ENCODE results near the gene ADGRA3.

The ADGRA3 gene

GRCh38 chr4:22515888-22516541, at the start of gene ADGRA3:
Gene ADGRA3, minus strand, starts transcription at chr4:22516066. Its CDS starts 282 bp downstream, at chr4:22515784.
- in situ Hi-C loops (cut with MboI; ENCODE audit: low sequenced_read_pairs), result no loop called here

GRCh38 chr4:22556495-22556894, 40.6 kb upstream of the ADGRA3 start:
- in situ Hi-C loops (cut with MboI; ENCODE audit: low sequenced_read_pairs), result no loop called here

- in situ Hi-C loops (cut with MboI; ENCODE audit: low sequenced_read_pairs), result no loop called here
Observed at GRCh38 chr4:22554670-22555069, 38.8 kb upstream of the ADGRA3 start.

- in situ Hi-C loops (cut with MboI; ENCODE audit: low sequenced_read_pairs), result no loop called here
Observed at GRCh38 chr4:22553560-22553959, 37.7 kb upstream of the ADGRA3 start.

GRCh38 chr4:22552812-22553211, 36.9 kb upstream of the ADGRA3 start:
- in situ Hi-C loops (cut with MboI; ENCODE audit: low sequenced_read_pairs), result no loop called here

GRCh38 chr4:22551550-22551949, 35.7 kb upstream of the ADGRA3 start:
- in situ Hi-C loops (cut with MboI; ENCODE audit: low sequenced_read_pairs), result no loop called here

- in situ Hi-C loops (cut with MboI; ENCODE audit: low sequenced_read_pairs), result no loop called here
Observed at GRCh38 chr4:22546299-22546698, 30.4 kb upstream of the ADGRA3 start.

- in situ Hi-C loops (cut with MboI; ENCODE audit: low sequenced_read_pairs), result no loop called here
Observed at GRCh38 chr4:22539251-22539650, 23.4 kb upstream of the ADGRA3 start.

- in situ Hi-C loops (cut with MboI; ENCODE audit: low sequenced_read_pairs), result no loop called here
Observed at GRCh38 chr4:22537864-22538263, 22.0 kb upstream of the ADGRA3 start.

GRCh38 chr4:22534374-22534773, 18.5 kb upstream of the ADGRA3 start:
- in situ Hi-C loops (cut with MboI; ENCODE audit: low sequenced_read_pairs), result no loop called here

GRCh38 chr4:22532896-22533295, 17.0 kb upstream of the ADGRA3 start:
- in situ Hi-C loops (cut with MboI; ENCODE audit: low sequenced_read_pairs), result no loop called here

GRCh38 chr4:22532117-22532516, 16.3 kb upstream of the ADGRA3 start:
- in situ Hi-C loops (cut with MboI; ENCODE audit: low sequenced_read_pairs), result no loop called here

GRCh38 chr4:22531311-22532019, 15.6 kb upstream of the ADGRA3 start:
- in situ Hi-C loops (cut with MboI; ENCODE audit: low sequenced_read_pairs), result no loop called here

- in situ Hi-C loops (cut with MboI; ENCODE audit: low sequenced_read_pairs), result no loop called here
Observed at GRCh38 chr4:22524895-22525294, 9.0 kb upstream of the ADGRA3 start.

- in situ Hi-C loops (cut with MboI; ENCODE audit: low sequenced_read_pairs), result no loop called here
Observed at GRCh38 chr4:22522706-22523501, 7.0 kb upstream of the ADGRA3 start.

- in situ Hi-C loops (cut with MboI; ENCODE audit: low sequenced_read_pairs), result no loop called here
Observed at GRCh38 chr4:22522206-22522605, 6.3 kb upstream of the ADGRA3 start.

GRCh38 chr4:22521240-22521639, 5.4 kb upstream of the ADGRA3 start:
- in situ Hi-C loops (cut with MboI; ENCODE audit: low sequenced_read_pairs), result no loop called here

- in situ Hi-C loops (cut with MboI; ENCODE audit: low sequenced_read_pairs), result no loop called here
Observed at GRCh38 chr4:22515145-22515887, 550 bp downstream of the ADGRA3 start.

- in situ Hi-C loops (cut with MboI; ENCODE audit: low sequenced_read_pairs), result no loop called here
Observed at GRCh38 chr4:22514481-22514880, 1.4 kb downstream of the ADGRA3 start.

GRCh38 chr4:22514001-22514400, 1.9 kb downstream of the ADGRA3 start:
- in situ Hi-C loops (cut with MboI; ENCODE audit: low sequenced_read_pairs), result no loop called here

GRCh38 chr4:22512306-22512705, 3.6 kb downstream of the ADGRA3 start:
- in situ Hi-C loops (cut with MboI; ENCODE audit: low sequenced_read_pairs), result no loop called here

Data from HL-60/S4 treated with phorbol 12-myristate 13-acetate at 8.2 ng/mL for 4 days and 3 days (cell line).